Panc1 (cell line): ENCODE results near the gene NPAS2. TPM values are rescaled to one million over a fixed set of nuclear protein-coding genes. Genes with fewer than 3 reads are reported as not detected.

Source experiments
- ATAC-seq: fragments of 200-7000 bp; cut with Tn5 transposase; 2 replicates; pipeline ENCODE4 v1.9.1; 2020; ENCODE audit warnings: mild to moderate bottlenecking, moderate library complexity
- BruUV-seq: library from RNA; stranded (reverse); fragments of 400-500 nt; replicated peaks from 2 replicates; lab custom pipeline; 2021; lab: Mats Ljungman, UMichigan
- CTCF ChIA-PET: fragments of 300-600 bp; sonication (Branson Sonifier 250); formaldehyde crosslinking; loops from one replicate; lab custom pipeline; 2022; ENCODE audit warnings: antibody characterized with exemption; lab: Charles Lee
- POLR2A ChIA-PET: fragments of 300-600 bp; sonication (Branson Sonifier 250); formaldehyde crosslinking; loops from one replicate; lab custom pipeline; 2022; ENCODE audit warnings: antibody characterized with exemption; lab: Charles Lee
- DNase-seq: peaks from one replicate; pipeline ENCODE4 v3.0.0-alpha.2; 2010; ENCODE audit warnings: low read depth, low spot score
- H3K27ac ChIP-seq: 2 replicates; pipeline ENCODE4 v1.5.1; 2011; ENCODE audit warnings: mild to moderate bottlenecking, low read length, inconsistent platforms
- H3K27me3 ChIP-seq: fragments of 200-500 bp; sonication (Bioruptor generic); 2 replicates; pipeline ENCODE4 v1.6.0; 2014; ENCODE audit warnings: low read length, inconsistent platforms; ENCODE audit not compliant: control insufficient read depth, insufficient read depth
- H3K36me3 ChIP-seq: fragments of 200-500 bp; sonication (Bioruptor generic); 2 replicates; pipeline ENCODE4 v1.5.1; 2014; ENCODE audit warnings: inconsistent platforms, mild to moderate bottlenecking, low read length, moderate library complexity; ENCODE audit not compliant: control insufficient read depth, insufficient read depth
- H3K4me1 ChIP-seq: 2 replicates; pipeline ENCODE4 v1.5.1; 2011; ENCODE audit warnings: inconsistent platforms, mild to moderate bottlenecking, low read length, moderate library complexity; ENCODE audit not compliant: control insufficient read depth, insufficient read depth
- H3K4me3 ChIP-seq, 2 experiments: 2 replicates each; pipeline ENCODE4 v1.5.1; 2011 to 2012; ENCODE audit warnings: low read depth in 2 of 2, low read length in 2 of 2, mild to moderate bottlenecking in 2 of 2, inconsistent platforms in 1 of 2, moderate library complexity in 1 of 2
- H3K9me3 ChIP-seq: fragments of 200-500 bp; sonication (Bioruptor generic); 2 replicates; pipeline ENCODE4 v1.5.1; 2014; ENCODE audit warnings: low read depth, mild to moderate bottlenecking, inconsistent platforms, low read length, moderate library complexity; ENCODE audit not compliant: control insufficient read depth, insufficient read depth
- CTCF ChIP-seq: fragments of 450-650 bp; IDR thresholded peaks from 2 replicates; pipeline ENCODE4 v1.5.1; 2017; ENCODE audit warnings: mild to moderate bottlenecking
- POLR2AphosphoS5 ChIP-seq: IDR thresholded peaks from 2 replicates; pipeline ENCODE4 v1.6.1; 2012; ENCODE audit warnings: mild to moderate bottlenecking, low read depth, low read length, moderate library complexity
- REST ChIP-seq, 2 experiments: IDR thresholded peaks; 2 replicates each; pipeline ENCODE4 v1.6.1; 2011 to 2012; ENCODE audit warnings: low read depth in 2 of 2, control low read depth in 1 of 2, low read length in 1 of 2, mild to moderate bottlenecking in 1 of 2, moderate library complexity in 1 of 2; ENCODE audit not compliant: insufficient read depth in 1 of 2
- SIN3A ChIP-seq: IDR thresholded peaks from 2 replicates; pipeline ENCODE4 v1.6.1; 2012; ENCODE audit warnings: low read depth, mild to moderate bottlenecking, low read length, moderate library complexity, borderline replicate concordance; ENCODE audit not compliant: insufficient read depth
- TCF7L2 ChIP-seq: IDR thresholded peaks from 2 replicates; pipeline ENCODE4 v1.6.1; 2011; ENCODE audit warnings: mild to moderate bottlenecking, low read depth, low read length, inconsistent platforms
- in situ Hi-C: cut with HindIII; loops from 2 replicates; pipeline ENCODE4 v1.10.0; 2016; ENCODE audit warnings: low sequenced_read_pairs, low pct_unique_long_range_greater_than_20kb
- intact Hi-C: fragments of 100-400 bp; cut with micrococcal nuclease; formaldehyde crosslinking; loops from one replicate; pipeline ENCODE4 v1.10.0; 2022; ENCODE audit not compliant: unreplicated experiment
- total RNA-seq: library from RNA; stranded (reverse); gene quantifications from one replicate; pipeline ENCODE4 v1.2.1, GENCODE V29; 2021; ENCODE audit not compliant: unreplicated experiment

Gene NPAS2
- total RNA-seq, 1 experiment from 2014 or later: 72.8 TPM

GRCh38 chr2:100990650-100991403 lies 170.9 kb downstream of the NPAS2 start:
- Histone ChIP-seq H3K9me3 (no peaks in the 10 kb centered on the region), H3K4me3 (no peak overlapping the region), H3K36me3 (0 out of 2 replicates have a peak, but pooled peaks cover 2% of the 10 kb centered on the region), H3K4me1 (no peaks in the 10 kb centered on the region), H3K27me3 (no peaks in the 10 kb centered on the region), H3K27ac (no peak overlapping the region)
- ChIA-PET POLR2A (no interaction called here), CTCF (no interaction called here)
- TF ChIP-seq POLR2AphosphoS5 (no peak), TCF7L2 (no peak), CTCF (no peak), SIN3A (no peak)
- DNase-seq (no peak), ATAC-seq (peak; percentile 10; the same call in 1 of the 2 replicates)
- BruUV-seq: no TSS peak
- in situ Hi-C loops (no loop called here), intact Hi-C loops (no loop called here)

- no peak for DNase-seq
- no peaks in the 10 kb centered on the region for H3K27me3 ChIP-seq
- no peaks in the 10 kb centered on the region for H3K4me1 ChIP-seq
- in situ Hi-C loops (no loop called here), intact Hi-C loops (no loop called here)
- H3K9me3 ChIP-seq: no peaks in the 10 kb centered on the region
- no peak for ATAC-seq
- H3K36me3 ChIP-seq: no peaks in the 10 kb centered on the region
- POLR2A ChIA-PET: no interaction called here
- no peak for TF ChIP-seq CTCF
- no peak overlapping the region for H3K27ac ChIP-seq
- H3K4me3 ChIP-seq: no peak overlapping the region
- no TSS peak for BruUV-seq
- CTCF ChIA-PET: no interaction called here
Measured at GRCh38 chr2:100991404-100991773, 171.4 kb downstream of the NPAS2 start.

- Histone ChIP-seq H3K4me3 (no peak overlapping the region), H3K27ac (no peak overlapping the region), H3K27me3 (no peaks in the 10 kb centered on the region), H3K9me3 (no peaks in the 10 kb centered on the region), H3K36me3 (no peaks in the 10 kb centered on the region), H3K4me1 (no peaks in the 10 kb centered on the region)
- BruUV-seq: no TSS peak
- POLR2A ChIA-PET: no interaction called here
- DNase-seq (no peak), ATAC-seq (no peak)
- intact Hi-C loops: no loop called here
- in situ Hi-C loops: no loop called here
- CTCF ChIA-PET: no interaction called here
- TF ChIP-seq SIN3A (no peak), POLR2AphosphoS5 (no peak), TCF7L2 (no peak), REST (IDR thresholded peaks at IDR 0.05; ENCODE audit: insufficient read depth in 1 of 2, low read depth in 2 of 2, low read length in 1 of 2) (peak in 1 of 2 experiments; percentile 41; a peak in 1 of 4 replicates)
Measured at GRCh38 chr2:100992262-100992661, 172.3 kb downstream of the NPAS2 start.
